Body of pancreas (tissue), 4 donors: ENCODE results near the gene CGNL1. TPM values are rescaled to one million over a fixed set of nuclear protein-coding genes. Genes with fewer than 3 reads are reported as not detected.

Experiments used
- ATAC-seq: fragments of 150-250 bp; one replicate; pipeline ENCODE4 v1.9.1; 2016
- DNase-seq, 4 donors: peaks; one replicate each; pipeline ENCODE4 v3.0.0-alpha.2; 2019
- H3K27ac ChIP-seq, 4 donors: fragments of 200-600 bp; sonication (generic); 1 replicate in 3 of 4; 2 replicates in 1 of 4; pipeline versions ENCODE4 v1.5.1 to v1.6.1; 2016 to 2019; ENCODE audit warnings: mild to moderate bottlenecking in 1 of 4, mixed read lengths in 1 of 4, moderate library complexity in 1 of 4
- H3K27me3 ChIP-seq, 2 donors: fragments of 200-600 bp; sonication (generic); one replicate each; pipeline ENCODE4 v1.6.0; 2016; ENCODE audit warnings: mild to moderate bottlenecking in 1 of 2
- H3K36me3 ChIP-seq, 2 donors: fragments of 200-600 bp; sonication (generic); replicated peaks in 1 of 2; 2 replicates each; pipeline ENCODE4 v1.5.1; 2016; ENCODE audit warnings: low read depth in 2 of 2; ENCODE audit not compliant: insufficient read depth in 1 of 2
- H3K4me1 ChIP-seq: fragments of 200-600 bp; sonication (generic); one replicate; pipeline ENCODE4 v1.6.0; 2016
- H3K4me3 ChIP-seq, 2 donors: fragments of 200-600 bp; sonication (generic); 1 replicate in 1 of 2; 2 replicates in 1 of 2; pipeline ENCODE4 v1.5.1; 2016 to 2019
- H3K9me3 ChIP-seq, 3 donors: fragments of 200-600 bp; sonication (generic); 1 replicate in 2 of 3; 2 replicates in 1 of 3; pipeline ENCODE4 v1.5.1; 2016
- POLR2A ChIP-seq, 3 donors: fragments of 450-650 bp; IDR thresholded peaks; one replicate each; pipeline ENCODE4 v1.6.1; 2016; ENCODE audit warnings: antibody characterized with exemption in 3 of 3, mild to moderate bottlenecking in 2 of 3
- WGBS, 2 donors: methylation state at CpG; one replicate each; pipeline ENCODE4 v1.1.5; 2017; 5-methylcytosine and 5-hydroxymethylcytosine counted together
- intact Hi-C: fragments of 100-400 bp; cut with DNase I; formaldehyde crosslinking; loops from one replicate; pipeline ENCODE4 v1.15.1; 2023
- total RNA-seq, 2 donors: library from RNA; depleted of rRNA; stranded (reverse); fragments of >200 nt; gene quantifications; one replicate each; pipeline ENCODE4 v1.1.0, GENCODE V29; 2016
- TF ChIP-seq, protein P1 (sequence below), 7 experiments: fragments of 450-650 bp in 4 of 7; fragments of 200-600 bp in 3 of 7; sonication (generic) in 3 of 7; IDR thresholded peaks; one replicate each; pipeline ENCODE4 v1.5.1; 2016 to 2019; ENCODE audit warnings: antibody characterized with exemption in 7 of 7

CGNL1 gene
- total RNA-seq, 2 donors from 2014 or later = 24.7 to 30.6 TPM

DNA sequence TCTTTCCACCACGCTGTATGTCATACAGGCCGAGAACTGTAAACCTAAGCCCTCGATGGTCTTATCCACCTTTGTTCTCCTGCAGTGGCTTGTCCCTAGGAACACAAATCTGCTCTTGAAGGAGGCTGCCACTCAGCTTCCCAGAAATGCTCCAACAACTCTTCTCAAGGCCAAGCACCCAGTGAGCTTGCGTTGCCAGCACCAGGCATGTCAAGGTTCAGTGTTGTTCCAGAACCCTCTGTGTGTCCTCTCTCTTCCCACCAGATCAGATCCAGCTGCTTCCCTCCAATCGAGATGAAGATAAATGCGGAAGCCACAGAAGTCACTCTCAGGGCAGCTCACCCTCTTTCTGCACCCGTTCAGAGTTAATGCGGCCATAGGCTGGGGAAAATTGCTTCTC lies 204.1 kb downstream of the CGNL1 start:
- Histone ChIP-seq H3K36me3 (no peaks in the 10 kb centered on the region), H3K9me3 (no peaks in the 10 kb centered on the region), H3K4me1 (peaks cover 26% of the 10 kb centered on the region), H3K27me3 (no peaks in the 10 kb centered on the region), H3K4me3 (no peak overlapping the region), H3K27ac (peak overlapping the region; percentile 1 to 57 (median 42))
- no peak for TF ChIP-seq POLR2A (IDR thresholded peaks at IDR 0.05)
- TF ChIP-seq, protein P1, sequence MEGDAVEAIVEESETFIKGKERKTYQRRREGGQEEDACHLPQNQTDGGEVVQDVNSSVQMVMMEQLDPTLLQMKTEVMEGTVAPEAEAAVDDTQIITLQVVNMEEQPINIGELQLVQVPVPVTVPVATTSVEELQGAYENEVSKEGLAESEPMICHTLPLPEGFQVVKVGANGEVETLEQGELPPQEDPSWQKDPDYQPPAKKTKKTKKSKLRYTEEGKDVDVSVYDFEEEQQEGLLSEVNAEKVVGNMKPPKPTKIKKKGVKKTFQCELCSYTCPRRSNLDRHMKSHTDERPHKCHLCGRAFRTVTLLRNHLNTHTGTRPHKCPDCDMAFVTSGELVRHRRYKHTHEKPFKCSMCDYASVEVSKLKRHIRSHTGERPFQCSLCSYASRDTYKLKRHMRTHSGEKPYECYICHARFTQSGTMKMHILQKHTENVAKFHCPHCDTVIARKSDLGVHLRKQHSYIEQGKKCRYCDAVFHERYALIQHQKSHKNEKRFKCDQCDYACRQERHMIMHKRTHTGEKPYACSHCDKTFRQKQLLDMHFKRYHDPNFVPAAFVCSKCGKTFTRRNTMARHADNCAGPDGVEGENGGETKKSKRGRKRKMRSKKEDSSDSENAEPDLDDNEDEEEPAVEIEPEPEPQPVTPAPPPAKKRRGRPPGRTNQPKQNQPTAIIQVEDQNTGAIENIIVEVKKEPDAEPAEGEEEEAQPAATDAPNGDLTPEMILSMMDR (IDR thresholded peaks at IDR 0.05) = no peak
- ATAC-seq (peak; percentile 16), DNase-seq (peak in 2 of 4 donors; percentile 36 to 51)
- intact Hi-C loops = no loop called here
- 42 to 51% methylated on average over 7 to 8 of the region's 8 CpGs for WGBS, 2 donors

DNA sequence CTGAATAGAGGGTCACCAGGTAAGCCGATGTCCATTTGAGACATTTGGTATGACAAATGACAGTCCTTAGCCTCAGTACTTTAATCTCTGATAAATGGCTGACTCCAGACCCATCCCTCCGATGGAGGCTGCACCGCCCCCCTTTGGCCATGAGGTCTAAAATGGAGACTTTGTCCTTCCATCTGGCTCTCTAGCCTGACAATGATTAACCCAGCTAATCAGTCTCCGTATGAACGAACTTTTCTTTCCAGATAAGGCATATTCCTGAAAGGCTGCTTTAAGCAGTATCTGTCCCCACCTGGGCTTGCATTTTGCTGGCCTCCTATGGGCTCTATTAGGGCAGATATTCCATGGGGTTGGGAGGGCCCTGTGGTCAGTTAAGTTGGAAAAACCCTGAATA lies 204.6 kb downstream of the CGNL1 start:
- WGBS, 2 donors = 19 to 20% methylated on average over 5 of the region's 5 CpGs
- Histone ChIP-seq H3K9me3 (no peaks in the 10 kb centered on the region), H3K27ac (peak overlapping the region; percentile 1 to 57 (median 42))

DNA sequence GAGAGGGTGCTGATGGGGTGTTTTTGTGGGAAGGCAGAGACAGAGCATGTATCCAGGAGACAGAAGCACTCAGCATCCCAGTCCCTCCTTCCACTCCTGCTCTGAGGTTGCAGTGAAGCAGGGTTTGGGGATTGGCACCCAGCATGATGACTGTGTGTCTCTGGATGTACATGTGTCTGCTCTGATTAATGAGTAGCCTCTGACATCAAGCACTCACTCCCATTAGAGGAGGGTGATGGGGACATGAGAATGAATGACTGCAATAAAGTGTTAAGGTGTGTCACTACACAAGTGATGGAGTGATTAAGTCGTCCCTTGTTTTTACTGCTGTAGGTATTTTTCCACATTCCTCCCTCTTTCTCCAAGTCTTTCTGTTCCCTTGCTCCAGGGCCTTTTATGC lies 205.8 kb downstream of the CGNL1 start:
- intact Hi-C loops = no loop called here
- H3K9me3 ChIP-seq = no peaks in the 10 kb centered on the region
- 70 to 81% methylated on average over 1 of the region's 1 CpG for WGBS, 2 donors
- TF ChIP-seq POLR2A (IDR thresholded peaks at IDR 0.05) = no peak
- TF ChIP-seq, protein P1 (IDR thresholded peaks at IDR 0.05) = no peak
- peaks cover 26% of the 10 kb centered on the region for H3K4me1 ChIP-seq
- H3K27me3 ChIP-seq = no peaks in the 10 kb centered on the region
- no peak overlapping the region for H3K4me3 ChIP-seq
- no peaks in the 10 kb centered on the region for H3K36me3 ChIP-seq
- ATAC-seq (no peak), DNase-seq (no peak)
- H3K27ac ChIP-seq = no peak overlapping the region

More for the DNA sequence above, 204.6 kb downstream of the CGNL1 start:
- no peaks in the 10 kb centered on the region for H3K36me3 ChIP-seq
- no peak overlapping the region for H3K4me3 ChIP-seq
- intact Hi-C loops = no loop called here
- H3K27me3 ChIP-seq = no peaks in the 10 kb centered on the region
- H3K4me1 ChIP-seq = peaks cover 26% of the 10 kb centered on the region
- DNase-seq (peak; percentile 36 to 71 (median 53)), ATAC-seq (peak; percentile 90)
- TF ChIP-seq POLR2A (IDR thresholded peaks at IDR 0.05) = no peak
- TF ChIP-seq, protein P1 (IDR thresholded peaks at IDR 0.05) = peak in 3 of 7 experiments; percentile 16 to 39 (median 29)

GRCh38 chr15:57583282-57583681 lies 207.0 kb downstream of the CGNL1 start:
- no peak for ATAC-seq
- TF ChIP-seq, protein P1 (IDR thresholded peaks at IDR 0.05) = no peak
- no peak for TF ChIP-seq POLR2A (IDR thresholded peaks at IDR 0.05)
- DNase-seq = no peak
- no peaks in the 10 kb centered on the region for H3K36me3 ChIP-seq
- no peak overlapping the region for H3K4me3 ChIP-seq
- peaks cover 26% of the 10 kb centered on the region for H3K4me1 ChIP-seq
- H3K9me3 ChIP-seq = no peaks in the 10 kb centered on the region
- no peak overlapping the region for H3K27ac ChIP-seq
- intact Hi-C loops = no loop called here
- 76 to 90% methylated on average over 2 of the region's 2 CpGs for WGBS, 2 donors
- H3K27me3 ChIP-seq = no peaks in the 10 kb centered on the region

- Histone ChIP-seq H3K4me3 (no peak overlapping the region), H3K4me1 (peaks cover 26% of the 10 kb centered on the region), H3K27ac (no peak overlapping the region), H3K27me3 (no peaks in the 10 kb centered on the region), H3K9me3 (no peaks in the 10 kb centered on the region), H3K36me3 (no peaks in the 10 kb centered on the region)
- 95 to 97% methylated on average over 3 of the region's 3 CpGs for WGBS, 2 donors
- no peak for DNase-seq
- intact Hi-C loops = no loop called here
- ATAC-seq = no peak
- TF ChIP-seq POLR2A (IDR thresholded peaks at IDR 0.05) = no peak
- TF ChIP-seq, protein P1 (IDR thresholded peaks at IDR 0.05) = no peak
Measured at GRCh38 chr15:57583720-57584119, 207.4 kb downstream of the CGNL1 start.
